ENCODE results near the gene ZSWIM1.
"Not testable (repeated sequence)": the region's sequence is repeated elsewhere in the genome, so short reads cannot be mapped to it uniquely, and the experiment has no call there.

Gene ZSWIM1

DNA sequence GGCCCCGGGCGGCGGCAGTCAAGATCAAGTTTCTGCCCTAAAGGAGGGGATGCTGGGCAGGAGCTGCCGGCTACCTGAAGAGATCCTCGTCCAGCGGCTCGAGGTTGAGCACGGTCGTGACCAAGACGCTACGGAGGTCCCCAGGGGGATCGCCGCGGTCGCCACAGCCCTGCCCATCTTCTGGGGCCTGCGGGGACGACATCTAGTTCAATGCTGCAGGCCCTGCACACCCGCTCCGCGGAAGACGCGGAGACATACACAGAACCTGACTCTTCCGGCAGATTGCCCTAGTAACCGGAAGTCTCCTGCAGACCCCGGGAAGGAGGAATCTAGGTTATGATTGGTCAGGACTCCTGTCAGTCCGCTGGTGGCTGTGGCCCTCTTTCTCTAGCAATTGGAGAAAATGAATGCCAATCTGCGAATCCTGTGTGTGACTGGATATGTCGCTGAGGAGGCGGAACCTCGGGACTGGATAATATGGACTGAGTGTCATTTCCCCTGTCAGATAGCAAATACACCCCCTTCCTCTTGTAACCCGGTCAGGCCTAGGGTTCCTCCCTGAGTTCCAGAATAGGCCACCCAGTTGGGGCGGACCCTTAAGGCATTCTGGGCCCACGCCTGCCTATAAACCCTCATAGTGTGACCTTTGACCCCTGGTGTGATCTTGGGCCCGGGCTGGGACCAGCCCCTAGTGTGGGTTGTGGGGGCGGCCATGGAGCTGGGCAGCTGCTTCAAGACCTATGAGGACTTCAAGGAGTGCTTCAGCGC is 23.7 kb upstream of the ZSWIM1 start, which contains the start of the genes ACOT8 and ZSWIM3:
ACOT8 (minus strand) TSS at position 279 of the 768 bp plus-strand sequence; CDS start at position 202, 77 bp downstream.
ZSWIM3 (plus strand) TSS at position 501 of the 768 bp plus-strand sequence; CDS start at position 713, 212 bp downstream.
- DNase-seq = peak; percentile 99

DNA sequence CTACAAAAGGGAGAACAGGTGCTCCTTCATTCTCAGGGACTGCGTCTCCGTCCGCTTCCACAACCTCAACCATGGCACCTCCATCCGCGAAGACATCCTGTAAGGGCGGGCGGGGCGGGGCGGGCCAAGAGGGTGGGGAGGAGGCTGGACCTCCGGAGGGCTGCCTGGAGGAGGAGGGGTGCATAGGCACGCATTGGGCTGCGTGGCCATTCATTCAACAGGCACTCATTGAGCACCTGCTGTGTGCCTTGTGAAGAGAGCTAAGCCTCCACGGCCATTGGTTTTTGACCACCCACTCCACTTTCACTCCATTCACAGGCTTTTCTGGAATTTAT is 23.2 kb upstream of the ZSWIM1 start:
- peak; percentile 85 for DNase-seq

DNA sequence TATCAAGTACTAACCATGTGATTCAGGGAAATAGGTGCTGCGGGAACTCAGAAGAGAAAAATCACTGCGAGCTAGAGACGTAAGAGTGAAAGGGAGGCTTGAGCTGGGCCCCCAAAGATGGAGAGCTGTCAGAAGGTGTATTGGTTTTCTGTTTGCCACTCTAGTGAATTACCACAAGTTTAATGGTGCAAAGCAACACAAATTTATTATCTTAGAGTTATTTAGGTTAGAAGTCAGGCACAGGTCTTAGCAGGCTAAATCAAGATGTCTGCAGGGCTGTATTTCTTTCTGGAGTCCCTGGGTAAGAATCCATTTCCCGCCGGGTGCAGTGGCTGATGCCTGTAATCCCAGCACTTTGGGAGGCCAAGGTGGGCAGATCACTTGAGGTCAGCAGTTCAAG is 21.1 kb upstream of the ZSWIM1 start:
- DNase-seq = no peak

DNA sequence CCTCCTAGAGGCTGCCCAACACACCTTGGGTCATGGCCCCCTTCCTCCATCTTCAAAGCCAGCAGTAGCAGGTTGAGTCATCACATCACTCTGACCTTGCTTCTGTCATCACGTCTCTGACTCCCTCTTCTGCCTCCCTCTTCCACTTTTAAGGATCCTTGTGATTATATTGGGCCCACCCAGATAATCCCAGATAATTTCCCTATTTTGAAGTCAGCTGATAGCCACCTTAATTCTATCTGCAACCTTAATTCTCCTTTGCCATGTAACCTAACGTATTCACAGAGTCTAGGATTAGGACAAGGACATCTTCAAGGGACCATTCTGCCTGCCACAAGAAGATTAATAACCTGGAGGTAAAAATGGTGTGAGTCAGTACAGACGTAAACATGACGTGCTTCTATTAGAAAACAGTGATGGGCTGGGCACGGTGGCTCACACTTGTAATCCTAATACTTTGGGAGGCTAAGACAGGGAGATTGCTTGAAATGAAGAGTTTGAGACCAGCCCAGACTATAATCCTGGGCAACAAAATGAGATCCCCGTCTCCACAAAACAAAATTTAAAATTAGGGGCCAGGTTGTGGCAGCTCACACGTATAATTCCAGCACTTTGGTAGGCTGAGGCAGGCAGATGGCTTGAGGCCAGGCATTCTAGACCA is 20.3 kb upstream of the ZSWIM1 start:
- no peak for DNase-seq

DNA sequence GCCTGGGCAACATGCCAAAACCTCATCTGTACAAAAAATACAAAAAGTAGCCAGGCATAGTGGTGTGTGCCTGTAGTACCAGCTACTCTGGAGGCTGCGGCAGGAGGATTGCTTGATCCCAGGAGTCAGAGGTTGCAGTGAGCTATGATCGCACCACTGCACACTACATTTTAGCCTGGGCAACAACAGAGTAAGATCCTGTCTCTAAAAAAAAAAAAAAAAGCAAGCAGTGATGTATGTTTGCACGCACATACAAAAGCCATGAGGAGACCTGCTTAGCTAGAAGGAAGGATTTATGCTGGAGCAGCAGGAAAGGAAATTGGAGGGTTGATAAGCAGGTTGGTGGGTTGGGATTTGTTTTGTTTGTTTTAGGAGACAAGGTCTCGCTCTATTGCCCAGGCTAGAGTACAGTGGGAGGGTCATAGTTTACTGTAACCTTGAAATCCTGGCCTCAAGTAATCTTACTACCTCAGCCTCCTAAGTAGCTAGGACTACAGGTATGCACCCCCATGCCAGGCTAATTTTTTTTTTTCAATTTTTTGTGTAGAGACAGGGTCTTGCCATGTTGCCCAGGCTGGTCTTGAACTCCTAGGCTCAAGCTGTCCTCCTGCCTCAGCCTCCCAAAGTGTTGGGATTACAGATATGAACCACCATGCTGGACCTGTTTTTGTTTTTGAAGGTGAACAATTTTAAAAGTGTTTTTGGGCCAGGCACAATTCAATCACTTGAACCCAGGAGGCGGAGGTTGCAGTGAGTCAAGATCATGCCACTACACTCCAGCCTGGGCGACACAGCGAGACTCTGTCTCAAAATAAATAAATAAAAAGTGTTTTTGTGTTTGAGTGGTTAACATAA is 19.6 kb upstream of the ZSWIM1 start:
- peak; percentile 6 for DNase-seq

- DNase-seq = no peak
Measured at GRCh38 chr20:45863543-45864470, 17.2 kb upstream of the ZSWIM1 start.

DNA sequence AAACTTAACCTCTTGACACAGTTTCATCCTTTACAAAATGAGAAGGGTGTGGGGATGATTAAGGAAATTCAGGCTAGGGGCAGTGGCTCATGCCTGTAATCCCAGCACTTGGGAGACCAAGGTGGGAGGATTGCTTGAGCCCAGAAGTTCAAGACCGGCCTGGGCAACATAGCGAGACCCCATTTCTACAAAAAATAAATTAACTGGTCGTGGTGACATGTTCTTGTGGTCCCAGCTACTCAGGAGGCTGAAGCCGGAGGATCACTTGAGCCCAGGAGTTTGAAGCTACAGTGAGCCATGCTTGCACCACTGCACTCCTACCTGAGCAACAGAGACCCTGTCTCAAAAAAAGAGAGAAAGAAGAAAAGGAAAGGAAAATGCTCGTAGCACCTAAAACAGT is 14.6 kb upstream of the ZSWIM1 start:
- DNase-seq = no peak

DNA sequence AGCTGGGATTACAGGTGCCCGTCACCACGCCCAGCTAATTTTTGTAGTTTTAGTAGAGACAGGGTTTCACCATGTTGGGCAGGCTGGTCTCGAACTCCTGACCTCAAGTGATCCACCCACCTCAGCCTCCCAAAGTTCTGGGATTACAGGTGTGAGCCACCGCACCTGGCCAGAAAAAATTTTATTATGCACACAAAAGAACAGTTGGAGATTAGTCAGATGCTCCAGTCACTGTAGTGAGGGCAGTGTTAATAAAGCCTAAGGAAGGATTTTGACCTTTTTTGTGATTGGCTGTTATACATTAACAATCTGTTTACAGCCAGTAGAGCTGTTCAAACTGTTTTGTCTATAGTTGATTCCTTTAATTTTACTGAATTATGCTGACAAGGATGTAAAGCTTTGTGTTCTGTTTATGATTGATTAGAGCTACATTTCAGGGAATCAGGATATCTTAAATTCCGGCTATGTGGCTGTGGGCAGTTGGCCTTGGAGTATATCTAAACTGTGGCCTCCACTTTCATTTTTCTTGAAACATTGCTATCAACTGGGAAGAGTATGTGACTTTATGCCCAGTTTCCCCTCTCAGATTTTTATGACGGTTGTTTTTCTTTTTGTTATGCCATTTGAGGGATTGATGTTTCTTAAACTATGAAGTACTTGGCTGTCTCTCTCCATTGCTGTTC is 13.8 kb upstream of the ZSWIM1 start:
- peak; percentile 22 for DNase-seq

- no peak for DNase-seq
Measured at GRCh38 chr20:45867819-45868176, 13.2 kb upstream of the ZSWIM1 start.

- DNase-seq = no peak
Measured at GRCh38 chr20:45872626-45873025, 8.4 kb upstream of the ZSWIM1 start.

- no peak for DNase-seq
Measured at GRCh38 chr20:45873409-45874103, 7.5 kb upstream of the ZSWIM1 start.

DNA sequence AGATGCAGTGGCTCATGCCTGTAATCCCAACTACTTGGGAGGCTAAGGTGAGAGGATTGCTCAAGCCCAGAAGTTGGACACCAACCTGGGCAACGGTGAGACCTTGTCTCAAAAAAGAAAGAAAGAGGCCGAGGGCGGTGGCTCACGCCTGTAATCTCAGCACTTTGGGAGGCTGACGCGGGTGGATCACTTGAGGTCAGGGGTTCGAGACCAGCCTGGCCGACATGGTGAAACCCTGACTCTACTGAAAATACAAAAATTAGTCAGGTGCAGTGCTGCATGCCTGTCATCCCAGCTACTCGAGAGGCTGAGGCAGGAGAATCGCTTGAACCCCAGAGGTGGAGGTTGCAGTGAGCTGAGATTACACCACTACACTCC is 6.9 kb upstream of the ZSWIM1 start:
- DNase-seq = not testable (repeated sequence)

GRCh38 chr20:45874576-45874975 is 6.5 kb upstream of the ZSWIM1 start:
- no peak for DNase-seq

GRCh38 chr20:45878076-45878761 is 2.8 kb upstream of the ZSWIM1 start:
- DNase-seq = no peak

DNA sequence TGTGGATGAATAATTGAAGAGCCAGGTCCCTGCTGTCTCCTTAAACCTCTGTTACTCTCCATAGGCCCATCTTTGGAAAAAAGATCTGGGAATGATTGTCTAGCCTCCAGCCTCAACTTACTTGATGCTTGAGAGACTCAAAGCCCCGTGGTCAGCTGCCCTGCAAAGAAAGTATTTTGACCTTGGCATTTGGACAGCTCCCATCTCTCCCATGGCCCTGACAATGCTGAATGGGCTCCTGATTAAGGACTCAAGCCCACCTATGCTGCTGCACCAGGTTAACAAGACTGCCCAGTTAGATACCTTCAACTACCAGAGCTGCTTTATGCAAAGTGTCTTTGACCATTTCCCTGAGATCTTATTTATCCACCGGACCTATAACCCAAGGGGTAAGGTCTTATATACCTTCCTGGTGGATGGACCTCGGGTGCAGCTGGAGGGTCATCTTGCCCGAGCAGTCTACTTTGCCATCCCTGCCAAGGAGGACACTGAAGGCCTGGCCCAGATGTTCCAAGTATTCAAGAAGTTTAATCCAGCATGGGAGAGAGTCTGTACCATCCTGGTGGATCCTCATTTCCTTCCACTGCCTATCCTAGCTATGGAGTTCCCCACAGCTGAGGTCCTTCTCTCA is 1.6 kb downstream of the ZSWIM1 start:
- no peak for DNase-seq

DNA sequence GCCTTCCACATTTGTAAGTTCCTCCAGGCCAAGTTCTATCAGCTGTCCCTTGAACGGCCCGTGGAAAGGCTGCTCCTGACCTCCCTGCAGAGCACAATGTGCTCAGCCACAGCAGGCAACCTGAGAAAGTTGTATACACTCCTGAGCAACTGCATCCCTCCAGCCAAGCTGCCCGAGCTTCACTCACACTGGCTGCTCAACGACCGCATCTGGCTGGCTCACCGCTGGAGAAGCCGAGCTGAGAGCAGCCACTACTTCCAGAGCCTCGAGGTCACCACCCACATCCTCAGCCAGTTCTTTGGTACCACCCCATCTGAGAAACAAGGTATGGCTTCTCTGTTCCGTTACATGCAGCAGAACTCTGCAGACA is 2.1 kb downstream of the ZSWIM1 start:
- no peak for DNase-seq

DNA sequence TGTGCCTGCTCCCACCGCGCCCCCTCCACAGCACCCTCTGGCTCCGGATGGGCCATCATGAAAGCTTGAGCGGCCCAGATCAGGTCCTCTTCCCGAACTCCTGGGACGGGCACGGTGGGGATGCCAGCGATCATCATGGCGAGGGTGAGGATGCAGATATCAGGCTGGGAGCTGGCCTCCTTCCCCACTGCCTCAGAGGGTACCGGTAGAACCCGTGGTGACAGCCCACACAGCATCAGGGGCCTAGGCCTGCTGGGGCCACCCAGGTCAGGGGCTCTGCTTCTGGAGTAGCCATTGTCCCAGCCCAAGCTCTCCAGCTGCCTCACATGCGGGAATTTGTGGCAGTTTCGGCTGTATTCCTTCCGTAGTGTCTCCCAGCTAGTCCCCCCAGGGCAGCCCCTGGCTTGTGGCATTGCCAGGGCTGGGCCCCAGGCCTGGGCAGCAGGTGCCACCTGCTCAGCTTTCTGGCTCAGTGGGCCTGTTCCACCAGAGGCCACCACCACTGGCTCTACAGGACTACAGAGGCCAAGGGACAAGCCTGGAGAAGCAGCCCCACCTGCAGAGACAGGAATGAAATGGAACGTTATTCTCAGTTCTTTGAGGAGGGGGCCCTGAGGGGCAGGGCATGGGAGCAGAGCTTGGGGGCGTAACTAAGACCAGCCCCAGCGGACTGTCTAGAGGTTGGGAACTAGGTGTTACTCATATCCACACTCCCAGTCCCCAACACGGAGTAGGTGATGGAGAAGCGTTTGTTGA is 5.7 kb downstream of the ZSWIM1 start:
- no peak for DNase-seq

GRCh38 chr20:45887346-45887715 is 6.3 kb downstream of the ZSWIM1 start, which contains the start of gene SPATA25:
TSS of gene SPATA25 (minus strand) at chr20:45887622. CDS start at chr20:45887590, 32 bp downstream.
- DNase-seq = no peak

DNA sequence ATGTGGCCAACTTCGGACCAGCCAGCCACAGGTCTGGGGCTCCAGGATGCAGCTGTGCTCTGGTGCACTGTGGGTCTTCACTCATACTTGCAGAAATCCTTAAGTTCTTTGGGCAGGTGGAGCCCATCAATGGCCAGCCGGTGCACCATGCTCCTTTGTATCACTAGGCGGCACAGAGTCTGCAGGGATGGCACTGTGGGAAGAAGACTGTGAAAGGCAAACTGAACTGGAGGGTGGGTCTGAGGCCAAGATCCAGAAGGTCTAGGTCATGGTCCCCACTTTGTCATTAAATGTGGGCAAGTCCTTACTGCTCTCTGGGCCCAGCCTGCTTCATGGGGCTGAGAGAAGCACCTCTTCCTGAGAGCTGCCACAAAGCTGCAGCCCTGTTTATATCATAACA is 7.7 kb downstream of the ZSWIM1 start:
- DNase-seq = no peak

Data from OCI-M1 (cell line).